Measurements from ENCODE around the gene LINGO4.

Gene LINGO4

DNA sequence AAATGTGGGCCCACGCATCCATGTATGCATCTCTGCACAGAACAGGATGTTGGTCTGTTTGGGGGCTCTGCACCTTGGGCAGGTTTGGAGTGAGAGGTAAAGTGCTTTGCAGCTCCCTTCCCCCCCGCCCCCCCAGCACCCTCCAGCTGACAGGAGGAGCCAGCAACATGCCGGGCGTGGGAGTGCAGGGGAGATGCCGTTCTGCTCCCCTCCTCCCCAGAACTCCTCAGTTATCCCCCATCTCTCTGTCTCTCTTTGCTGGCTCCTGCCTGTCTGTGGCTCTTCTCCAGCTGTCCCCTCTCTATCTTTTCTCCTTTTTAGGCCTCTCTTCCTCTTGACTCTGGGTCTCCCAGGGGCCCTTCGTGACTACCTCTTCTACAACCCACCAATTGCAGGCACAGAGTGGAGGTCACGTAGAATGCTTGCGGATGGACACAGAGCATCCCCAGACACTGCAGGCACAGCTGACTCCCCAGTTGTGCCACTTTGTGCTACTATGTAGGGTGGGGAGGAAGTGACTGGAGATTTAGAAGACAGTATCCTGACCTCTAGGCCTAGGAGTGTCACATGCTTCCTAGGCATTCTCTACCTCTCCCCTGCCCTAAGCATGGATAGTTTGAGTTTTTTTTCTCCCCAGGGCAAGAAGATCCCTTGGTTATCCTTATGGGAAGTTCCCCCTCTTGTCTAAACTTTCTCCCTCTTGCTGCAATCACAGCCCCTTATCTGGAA lies 28.1 kb upstream of the LINGO4 start:
- peaks cover 6% of the 10 kb centered on the region; the same call in 1 of the 2 replicates for H3K27me3 ChIP-seq (ENCODE audit: insufficient read depth, low read length)
- no peak overlapping the region for H2AFZ ChIP-seq (ENCODE audit: low read length, unreplicated experiment)
- no peak overlapping the region for H3K4me3 ChIP-seq (ENCODE audit: low read depth, low read length)
- peaks cover 11% of the 10 kb centered on the region for H3K4me1 ChIP-seq (ENCODE audit: control insufficient read depth, insufficient read depth, low read length, unreplicated experiment)
- no peak overlapping the region for H3K27ac ChIP-seq (ENCODE audit: low read depth, low read length)
- no peaks in the 10 kb centered on the region for H3K79me2 ChIP-seq (ENCODE audit: control insufficient read depth, insufficient read depth, low read length, unreplicated experiment)
- H3K36me3 ChIP-seq (ENCODE audit: insufficient read depth, low read length): no peaks in the 10 kb centered on the region

DNA sequence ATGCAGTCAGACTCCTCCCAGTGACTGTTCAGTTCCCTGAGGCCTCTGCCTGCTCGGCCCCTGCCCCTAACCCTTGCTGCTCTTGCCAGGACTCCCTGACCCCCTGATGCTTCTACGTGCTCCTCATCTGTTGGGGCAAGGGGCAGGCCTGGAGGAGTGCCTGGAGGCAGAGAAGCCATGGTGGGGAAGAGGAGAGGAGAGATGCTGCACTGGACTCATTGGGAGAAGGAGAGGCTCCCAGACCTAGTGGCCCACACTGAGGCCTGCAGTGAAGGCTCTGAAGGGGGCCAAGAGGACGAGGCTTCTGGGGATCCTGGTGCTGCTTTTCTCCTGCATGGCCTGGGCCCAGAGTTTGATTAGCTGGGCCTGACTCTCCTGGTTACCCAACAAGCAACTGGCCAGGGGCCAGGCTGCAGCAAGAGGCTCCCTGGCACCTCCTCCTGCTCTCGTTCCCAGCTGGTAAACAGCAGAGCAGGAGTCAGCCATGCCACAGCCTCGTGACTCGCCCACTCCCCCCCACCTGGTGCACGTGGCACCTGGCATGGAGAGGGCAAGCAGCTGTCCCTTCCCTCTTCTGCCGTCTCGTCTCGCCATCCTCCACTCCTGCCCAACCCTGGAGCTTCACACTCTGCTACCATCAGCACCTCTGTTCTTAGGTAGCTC lies 27.2 kb upstream of the LINGO4 start:
- Histone ChIP-seq H3K27ac (ENCODE audit: low read depth, low read length) (no peak overlapping the region), H3K4me3 (ENCODE audit: low read depth, low read length) (no peak overlapping the region), H3K27me3 (ENCODE audit: insufficient read depth, low read length) (no peaks in the 10 kb centered on the region), H2AFZ (ENCODE audit: low read length, unreplicated experiment) (no peak overlapping the region), H3K4me1 (ENCODE audit: control insufficient read depth, insufficient read depth, low read length, unreplicated experiment) (peaks cover 6% of the 10 kb centered on the region), H3K79me2 (ENCODE audit: control insufficient read depth, insufficient read depth, low read length, unreplicated experiment) (no peaks in the 10 kb centered on the region), H3K36me3 (ENCODE audit: insufficient read depth, low read length) (no peaks in the 10 kb centered on the region)

DNA sequence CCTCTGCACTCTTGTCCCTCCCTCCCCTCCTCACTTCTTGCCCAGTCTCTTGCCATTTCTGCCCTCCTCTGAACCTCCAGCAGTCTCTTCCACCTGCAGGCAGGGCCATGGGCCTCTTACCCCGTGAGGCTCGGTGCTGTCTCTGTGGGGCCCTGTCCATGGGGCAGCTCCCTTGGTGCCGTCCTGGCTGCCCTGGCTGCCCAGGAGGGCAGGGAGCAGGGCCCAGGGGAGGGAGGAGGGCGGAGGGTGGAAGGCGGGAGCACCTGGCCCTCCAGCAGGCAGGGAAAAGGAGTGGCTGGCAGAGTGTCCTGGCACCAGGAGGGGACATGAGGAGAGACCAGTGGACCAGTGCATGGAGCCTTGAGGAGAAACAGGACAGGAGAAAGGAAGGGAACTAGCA lies 26.4 kb upstream of the LINGO4 start, which contains the start of gene RORC:
Gene RORC, minus strand, starts transcription at position 198 of the 400 bp plus-strand sequence. Its CDS starts 38 bp downstream, at position 160.
- no peaks in the 10 kb centered on the region for H3K36me3 ChIP-seq (ENCODE audit: insufficient read depth, low read length)
- H3K4me3 ChIP-seq (ENCODE audit: low read depth, low read length): no peak within 1 kb of the TSS
- H3K79me2 ChIP-seq (ENCODE audit: control insufficient read depth, insufficient read depth, low read length, unreplicated experiment): no peaks in the 10 kb centered on the region
- H3K27ac ChIP-seq (ENCODE audit: low read depth, low read length): no peak within 1 kb of the TSS
- no peaks in the 10 kb centered on the region for H3K4me1 ChIP-seq (ENCODE audit: control insufficient read depth, insufficient read depth, low read length, unreplicated experiment)
- H2AFZ ChIP-seq (ENCODE audit: low read length, unreplicated experiment): no peak within 1 kb of the TSS
- no peaks in the 10 kb centered on the region for H3K27me3 ChIP-seq (ENCODE audit: insufficient read depth, low read length)

DNA sequence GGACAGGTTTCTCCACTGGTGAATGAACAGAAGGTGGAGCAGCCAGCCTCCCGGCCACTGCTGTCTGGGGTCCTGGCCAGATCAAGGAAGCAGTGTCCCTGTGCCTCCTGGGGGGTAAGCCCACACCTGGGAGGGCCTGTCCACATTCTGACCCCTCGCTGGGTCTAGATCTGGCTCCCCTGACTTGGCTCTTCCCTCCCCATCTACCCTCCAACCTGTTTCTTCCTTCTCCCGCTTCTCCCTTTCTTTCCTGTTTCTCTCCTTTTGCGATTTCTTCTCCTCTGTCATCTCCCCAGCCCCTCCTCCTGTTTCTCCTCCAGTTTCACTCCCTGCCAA lies 26.0 kb upstream of the LINGO4 start:
- Histone ChIP-seq H3K4me3 (ENCODE audit: low read depth, low read length) (no peak overlapping the region), H2AFZ (ENCODE audit: low read length, unreplicated experiment) (no peak overlapping the region)

DNA sequence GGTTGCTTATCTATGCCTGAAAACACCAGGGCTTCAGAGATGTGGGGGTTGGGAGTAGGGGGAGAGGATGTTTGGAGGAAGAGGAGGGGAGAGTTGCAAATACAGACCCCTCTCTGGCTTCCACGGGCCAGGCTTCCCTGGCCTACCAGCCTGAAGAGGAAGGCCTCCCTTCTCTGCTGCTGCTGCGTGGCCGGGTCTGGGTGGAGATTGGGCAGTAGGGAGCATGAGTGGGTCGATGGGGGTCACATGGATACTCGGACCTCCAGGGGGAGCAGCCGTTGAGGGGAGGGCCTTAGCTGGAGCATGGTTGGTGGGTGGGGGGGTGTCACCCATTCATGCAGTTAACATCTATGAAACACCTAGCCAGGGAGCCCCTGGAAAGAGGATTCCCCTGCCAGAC lies 24.8 kb upstream of the LINGO4 start:
- no peak overlapping the region for H2AFZ ChIP-seq (ENCODE audit: low read length, unreplicated experiment)
- no peaks in the 10 kb centered on the region for H3K4me1 ChIP-seq (ENCODE audit: control insufficient read depth, insufficient read depth, low read length, unreplicated experiment)
- H3K4me3 ChIP-seq (ENCODE audit: low read depth, low read length): no peak overlapping the region
- H3K27me3 ChIP-seq (ENCODE audit: insufficient read depth, low read length): no peaks in the 10 kb centered on the region
- H3K27ac ChIP-seq (ENCODE audit: low read depth, low read length): no peak overlapping the region
- H3K79me2 ChIP-seq (ENCODE audit: control insufficient read depth, insufficient read depth, low read length, unreplicated experiment): no peaks in the 10 kb centered on the region
- no peaks in the 10 kb centered on the region for H3K36me3 ChIP-seq (ENCODE audit: insufficient read depth, low read length)

More for the DNA sequence above, 26.0 kb upstream of the LINGO4 start:
- no peaks in the 10 kb centered on the region for H3K36me3 ChIP-seq (ENCODE audit: insufficient read depth, low read length)
- H3K4me1 ChIP-seq (ENCODE audit: control insufficient read depth, insufficient read depth, low read length, unreplicated experiment): no peaks in the 10 kb centered on the region
- no peaks in the 10 kb centered on the region for H3K79me2 ChIP-seq (ENCODE audit: control insufficient read depth, insufficient read depth, low read length, unreplicated experiment)
- no peaks in the 10 kb centered on the region for H3K27me3 ChIP-seq (ENCODE audit: insufficient read depth, low read length)
- H3K27ac ChIP-seq (ENCODE audit: low read depth, low read length): no peak overlapping the region

DNA sequence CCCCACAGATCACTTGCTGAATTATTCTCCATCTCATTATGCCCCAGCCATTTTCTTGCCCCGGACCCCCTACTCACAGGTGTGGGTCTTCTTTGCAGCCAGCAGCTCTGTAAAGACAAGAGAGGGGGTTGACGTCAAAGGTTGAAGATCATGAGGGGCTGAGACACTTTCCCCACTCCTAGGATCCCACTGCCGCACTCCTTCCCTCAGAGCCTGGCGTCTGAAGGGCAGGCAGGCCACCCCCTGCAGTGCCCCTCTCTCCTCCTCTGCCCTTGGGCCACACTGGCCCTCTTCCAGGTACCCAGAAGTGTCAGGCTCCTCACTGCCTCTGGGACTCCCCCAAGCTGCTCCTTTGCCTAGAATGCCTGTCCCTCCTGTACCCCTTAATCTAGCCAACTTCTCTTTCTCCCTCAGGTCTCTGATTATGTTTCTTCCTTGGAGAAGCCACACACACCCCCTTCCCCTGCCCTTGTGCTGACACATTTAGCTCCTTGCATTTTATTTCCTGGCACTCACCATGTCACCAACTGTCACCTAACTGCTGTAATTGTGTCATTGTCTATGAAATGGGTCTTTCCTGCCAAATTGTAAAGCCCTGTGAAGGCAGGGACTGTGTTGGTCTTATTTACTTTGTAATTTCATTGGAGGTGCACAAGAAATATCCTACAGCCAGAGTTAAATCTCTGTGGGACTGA lies 24.3 kb upstream of the LINGO4 start:
- Histone ChIP-seq H3K27ac (ENCODE audit: low read depth, low read length) (no peak overlapping the region), H2AFZ (ENCODE audit: low read length, unreplicated experiment) (no peak overlapping the region), H3K27me3 (ENCODE audit: insufficient read depth, low read length) (0 out of 2 replicates have a peak, but pooled peaks cover 1% of the 10 kb centered on the region), H3K79me2 (ENCODE audit: control insufficient read depth, insufficient read depth, low read length, unreplicated experiment) (no peaks in the 10 kb centered on the region), H3K4me1 (ENCODE audit: control insufficient read depth, insufficient read depth, low read length, unreplicated experiment) (no peaks in the 10 kb centered on the region), H3K36me3 (ENCODE audit: insufficient read depth, low read length) (no peaks in the 10 kb centered on the region), H3K4me3 (ENCODE audit: low read depth, low read length) (no peak overlapping the region)

DNA sequence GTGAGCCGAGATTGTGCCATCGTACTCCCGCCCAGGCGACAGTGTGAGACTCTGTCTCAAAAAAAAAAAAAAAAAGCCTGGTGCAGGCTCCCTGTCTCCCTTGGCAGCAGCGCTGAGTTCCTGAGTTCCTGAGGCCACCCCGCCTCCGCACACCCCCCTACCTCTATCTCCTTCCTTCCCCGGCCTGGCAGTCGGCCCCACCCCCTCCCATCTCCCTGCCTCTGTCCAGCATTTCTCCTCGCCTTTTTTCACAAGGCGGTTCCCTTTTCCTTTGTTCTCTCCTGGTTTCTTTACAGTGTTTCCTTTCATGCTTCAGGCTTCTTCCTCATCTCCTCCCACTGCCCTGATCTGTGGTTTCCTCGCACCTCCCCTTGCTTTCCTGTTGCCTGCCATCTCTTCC lies 23.7 kb upstream of the LINGO4 start:
- H3K36me3 ChIP-seq (ENCODE audit: insufficient read depth, low read length): no peaks in the 10 kb centered on the region
- 0 out of 2 replicates have a peak, but pooled peaks cover 4% of the 10 kb centered on the region for H3K27me3 ChIP-seq (ENCODE audit: insufficient read depth, low read length)
- no peak overlapping the region for H3K4me3 ChIP-seq (ENCODE audit: low read depth, low read length)
- no peaks in the 10 kb centered on the region for H3K79me2 ChIP-seq (ENCODE audit: control insufficient read depth, insufficient read depth, low read length, unreplicated experiment)
- no peak overlapping the region for H3K27ac ChIP-seq (ENCODE audit: low read depth, low read length)
- no peaks in the 10 kb centered on the region for H3K4me1 ChIP-seq (ENCODE audit: control insufficient read depth, insufficient read depth, low read length, unreplicated experiment)
- no peak overlapping the region for H2AFZ ChIP-seq (ENCODE audit: low read length, unreplicated experiment)

DNA sequence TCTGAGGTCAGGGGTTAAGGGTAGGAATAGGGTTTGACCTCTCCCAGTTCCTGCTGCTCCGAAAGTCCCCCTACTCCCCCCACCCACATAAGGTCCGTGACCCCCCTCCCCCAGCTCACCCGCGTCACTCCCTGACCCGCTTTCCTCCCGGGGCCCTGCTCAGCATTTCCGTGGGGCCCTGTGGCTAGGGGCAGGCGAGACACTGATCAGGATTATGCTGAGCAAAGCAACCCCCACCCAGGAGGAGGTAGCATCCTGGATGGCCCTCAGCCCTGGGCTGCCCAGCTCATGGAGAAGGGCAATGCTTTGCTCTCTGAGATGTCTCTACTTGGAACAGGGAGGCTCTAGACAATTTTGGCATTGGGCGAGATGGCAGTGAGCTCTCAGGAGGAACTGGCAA lies 22.6 kb upstream of the LINGO4 start:
- Histone ChIP-seq H3K79me2 (ENCODE audit: control insufficient read depth, insufficient read depth, low read length, unreplicated experiment) (no peaks in the 10 kb centered on the region), H2AFZ (ENCODE audit: low read length, unreplicated experiment) (no peak overlapping the region), H3K4me3 (ENCODE audit: low read depth, low read length) (no peak overlapping the region), H3K4me1 (ENCODE audit: control insufficient read depth, insufficient read depth, low read length, unreplicated experiment) (no peaks in the 10 kb centered on the region), H3K36me3 (ENCODE audit: insufficient read depth, low read length) (no peaks in the 10 kb centered on the region), H3K27me3 (ENCODE audit: insufficient read depth, low read length) (0 out of 2 replicates have a peak, but pooled peaks cover 4% of the 10 kb centered on the region), H3K27ac (ENCODE audit: low read depth, low read length) (no peak overlapping the region)

DNA sequence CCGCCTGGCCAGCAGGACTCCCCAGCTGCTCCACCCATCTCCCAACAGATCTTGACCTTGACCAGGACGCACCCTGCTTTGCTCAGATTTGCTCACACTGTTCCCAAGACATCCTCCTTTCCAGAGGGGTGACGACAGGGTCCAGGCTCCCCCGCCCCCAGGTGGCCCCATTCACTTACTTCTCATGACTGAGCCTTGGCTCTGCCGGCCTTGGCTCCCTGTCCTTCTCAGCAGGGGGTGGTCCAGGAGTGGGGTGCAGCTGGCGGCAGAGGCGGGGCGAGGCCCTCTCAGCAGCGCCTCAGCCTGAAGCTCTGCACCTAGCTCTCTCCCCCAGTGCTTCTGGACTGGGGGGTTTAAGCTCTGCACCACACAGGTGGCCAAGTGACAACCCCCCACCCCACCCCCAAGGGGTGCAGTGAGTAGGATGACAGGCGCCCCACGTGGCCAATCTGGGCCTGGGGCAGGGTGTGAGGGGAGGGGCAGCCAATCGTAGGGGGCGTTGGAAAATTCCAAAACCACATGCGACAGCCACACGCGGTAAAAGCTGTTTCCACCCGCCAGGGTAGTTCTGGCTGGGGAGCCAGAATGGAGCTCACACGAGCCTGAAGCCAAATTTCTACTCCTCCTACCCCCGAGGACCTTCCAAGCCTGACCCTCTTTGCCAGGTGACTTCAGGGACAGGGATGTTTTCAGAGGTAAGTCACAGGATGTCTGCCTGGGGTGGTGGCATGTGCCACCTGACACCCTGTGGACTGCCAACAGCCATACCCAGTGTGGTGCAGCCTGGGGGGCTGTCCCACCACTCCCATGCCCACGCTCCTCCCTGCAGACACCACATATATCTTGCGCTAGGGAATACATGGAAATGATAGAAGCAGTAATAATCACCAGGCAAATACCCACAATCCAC lies 20.8 kb upstream of the LINGO4 start:
- no peaks in the 10 kb centered on the region for H3K79me2 ChIP-seq (ENCODE audit: control insufficient read depth, insufficient read depth, low read length, unreplicated experiment)
- H3K27me3 ChIP-seq (ENCODE audit: insufficient read depth, low read length): 0 out of 2 replicates have a peak, but pooled peaks cover 4% of the 10 kb centered on the region
- H3K36me3 ChIP-seq (ENCODE audit: insufficient read depth, low read length): no peaks in the 10 kb centered on the region
- H3K4me3 ChIP-seq (ENCODE audit: low read depth, low read length): no peak overlapping the region
- no peaks in the 10 kb centered on the region for H3K4me1 ChIP-seq (ENCODE audit: control insufficient read depth, insufficient read depth, low read length, unreplicated experiment)
- no peak overlapping the region for H2AFZ ChIP-seq (ENCODE audit: low read length, unreplicated experiment)
- H3K27ac ChIP-seq (ENCODE audit: low read depth, low read length): no peak overlapping the region

DNA sequence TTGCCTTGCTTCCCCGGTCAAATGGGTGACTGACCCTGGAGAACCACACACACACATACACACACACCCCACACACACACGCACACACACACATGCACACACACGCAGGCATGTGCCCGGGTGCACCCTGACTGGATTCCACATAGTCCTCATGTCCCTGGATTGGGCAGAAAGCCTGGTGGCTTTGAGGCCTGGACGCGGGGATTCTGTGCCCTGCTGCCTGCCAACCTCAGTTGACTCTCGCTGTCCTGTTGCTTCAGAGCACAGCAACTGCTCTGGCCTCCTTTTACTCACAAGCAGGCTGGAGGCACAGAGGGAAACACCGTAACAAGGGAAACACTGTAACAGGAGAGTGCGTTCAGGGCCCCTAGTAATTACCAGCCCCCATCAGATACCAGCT lies 20.0 kb upstream of the LINGO4 start:
- H3K4me1 ChIP-seq (ENCODE audit: control insufficient read depth, insufficient read depth, low read length, unreplicated experiment): peaks cover 3% of the 10 kb centered on the region
- 0 out of 2 replicates have a peak, but pooled peaks cover 4% of the 10 kb centered on the region for H3K27me3 ChIP-seq (ENCODE audit: insufficient read depth, low read length)
- H3K36me3 ChIP-seq (ENCODE audit: insufficient read depth, low read length): no peaks in the 10 kb centered on the region
- H2AFZ ChIP-seq (ENCODE audit: low read length, unreplicated experiment): no peak overlapping the region
- no peak overlapping the region for H3K27ac ChIP-seq (ENCODE audit: low read depth, low read length)
- no peaks in the 10 kb centered on the region for H3K79me2 ChIP-seq (ENCODE audit: control insufficient read depth, insufficient read depth, low read length, unreplicated experiment)
- no peak overlapping the region for H3K4me3 ChIP-seq (ENCODE audit: low read depth, low read length)

Data from ACC112 (cell line).